Nephron (organoid): ENCODE data around the gene MGAT4A.

Experiments used
- H3K27ac Mint-ChIP-seq, 3 experiments: 2 replicates each; pipeline ENCODE4 v1.8.0; 2020; ENCODE audit warnings: mixed read lengths in 3 of 3, mild to moderate bottlenecking in 2 of 3, moderate library complexity in 1 of 3
- H3K27me3 Mint-ChIP-seq: 2 replicates; pipeline ENCODE4 v1.8.0; 2021; ENCODE audit warnings: low read depth, mild to moderate bottlenecking, moderate library complexity, mixed read lengths
- H3K36me3 Mint-ChIP-seq: 2 replicates; pipeline ENCODE4 v1.8.0; 2020; ENCODE audit warnings: low read depth, mixed read lengths
- H3K4me1 Mint-ChIP-seq: 2 replicates; pipeline ENCODE4 v1.8.0; 2020; ENCODE audit warnings: mixed read lengths
- H3K4me3 Mint-ChIP-seq, 3 experiments: 2 replicates each; pipeline ENCODE4 v1.8.0; 2020; ENCODE audit warnings: mild to moderate bottlenecking in 3 of 3, mixed read lengths in 3 of 3, moderate library complexity in 2 of 3
- H3K9me3 Mint-ChIP-seq: 2 replicates; pipeline ENCODE4 v1.8.0; 2020; ENCODE audit warnings: mixed read lengths
- TF ChIP-seq, protein P1 (sequence below), 3 experiments: fragments of 200-600 bp; sonication (generic); IDR thresholded peaks; one replicate each; pipeline ENCODE4 v1.5.0; 2021; ENCODE audit warnings: antibody characterized with exemption in 3 of 3; ENCODE audit not compliant: unreplicated experiment in 3 of 3

The MGAT4A gene

GRCh38 chr2:98771721-98772524 lies 41.0 kb upstream of the MGAT4A start:
- Mint-ChIP-seq H3K27ac (peak overlapping the region in 1 of 3 experiments; percentile 16), H3K9me3 (peaks cover 2% of the 10 kb centered on the region), H3K36me3 (no peaks in the 10 kb centered on the region), H3K4me3 (no peak overlapping the region), H3K27me3 (no peaks in the 10 kb centered on the region), H3K4me1 (peaks cover 36% of the 10 kb centered on the region)
- TF ChIP-seq, protein P1, sequence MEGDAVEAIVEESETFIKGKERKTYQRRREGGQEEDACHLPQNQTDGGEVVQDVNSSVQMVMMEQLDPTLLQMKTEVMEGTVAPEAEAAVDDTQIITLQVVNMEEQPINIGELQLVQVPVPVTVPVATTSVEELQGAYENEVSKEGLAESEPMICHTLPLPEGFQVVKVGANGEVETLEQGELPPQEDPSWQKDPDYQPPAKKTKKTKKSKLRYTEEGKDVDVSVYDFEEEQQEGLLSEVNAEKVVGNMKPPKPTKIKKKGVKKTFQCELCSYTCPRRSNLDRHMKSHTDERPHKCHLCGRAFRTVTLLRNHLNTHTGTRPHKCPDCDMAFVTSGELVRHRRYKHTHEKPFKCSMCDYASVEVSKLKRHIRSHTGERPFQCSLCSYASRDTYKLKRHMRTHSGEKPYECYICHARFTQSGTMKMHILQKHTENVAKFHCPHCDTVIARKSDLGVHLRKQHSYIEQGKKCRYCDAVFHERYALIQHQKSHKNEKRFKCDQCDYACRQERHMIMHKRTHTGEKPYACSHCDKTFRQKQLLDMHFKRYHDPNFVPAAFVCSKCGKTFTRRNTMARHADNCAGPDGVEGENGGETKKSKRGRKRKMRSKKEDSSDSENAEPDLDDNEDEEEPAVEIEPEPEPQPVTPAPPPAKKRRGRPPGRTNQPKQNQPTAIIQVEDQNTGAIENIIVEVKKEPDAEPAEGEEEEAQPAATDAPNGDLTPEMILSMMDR (IDR thresholded peaks at IDR 0.05; ENCODE audit: unreplicated experiment in 3 of 3): no peak

DNA sequence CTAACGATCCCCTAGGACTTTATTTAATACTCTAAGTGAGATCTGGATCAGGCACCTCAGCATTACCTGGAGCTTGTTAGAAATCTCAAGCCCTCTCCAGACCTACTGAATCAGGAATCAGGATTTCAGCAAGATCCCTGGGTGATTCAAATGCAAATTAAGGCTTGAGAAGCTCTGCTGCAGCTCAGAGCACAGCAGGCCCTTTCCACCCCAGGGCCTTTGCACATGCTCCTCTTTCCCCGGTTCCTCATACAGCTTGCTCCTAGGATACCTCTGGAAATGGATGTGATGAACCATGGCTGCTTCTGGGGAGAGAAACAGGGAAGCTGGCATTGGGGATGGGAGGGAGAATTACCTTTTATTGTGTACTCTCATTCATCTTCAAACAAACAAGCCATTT lies 40.3 kb upstream of the MGAT4A start:
- Mint-ChIP-seq H3K4me3 (no peak overlapping the region), H3K27ac (no peak overlapping the region), H3K27me3 (no peaks in the 10 kb centered on the region), H3K9me3 (peaks cover 2% of the 10 kb centered on the region), H3K36me3 (no peaks in the 10 kb centered on the region), H3K4me1 (peaks cover 36% of the 10 kb centered on the region)
- TF ChIP-seq, protein P1 (IDR thresholded peaks at IDR 0.05; ENCODE audit: unreplicated experiment in 3 of 3): no peak

DNA sequence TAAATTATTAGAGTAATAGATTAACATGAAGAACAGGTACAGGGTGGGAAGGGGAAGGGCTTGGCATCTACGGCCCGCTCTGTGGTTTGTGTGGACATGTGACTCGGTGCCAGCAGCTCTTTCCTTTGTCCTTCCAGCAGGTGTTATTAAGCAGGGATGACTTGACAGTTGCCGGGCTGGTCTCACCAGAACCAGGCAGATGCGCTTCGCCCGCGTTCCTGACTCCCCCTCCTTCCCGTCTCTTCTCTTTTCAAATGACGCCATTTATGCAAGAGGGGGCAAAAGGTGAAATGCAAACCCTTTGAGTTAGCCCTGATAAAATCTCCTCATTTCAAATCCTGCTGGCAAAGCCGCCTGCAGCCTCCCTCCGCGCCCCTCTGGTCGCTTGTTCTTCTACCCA lies 38.9 kb upstream of the MGAT4A start:
- peaks cover 30% of the 10 kb centered on the region for H3K4me1 Mint-ChIP-seq

GRCh38 chr2:98769114-98769476 lies 38.2 kb upstream of the MGAT4A start:
- Mint-ChIP-seq H3K4me3 (no peak overlapping the region), H3K9me3 (peaks cover 2% of the 10 kb centered on the region), H3K27me3 (no peaks in the 10 kb centered on the region), H3K4me1 (peaks cover 30% of the 10 kb centered on the region), H3K36me3 (no peaks in the 10 kb centered on the region), H3K27ac (no peak overlapping the region)
- TF ChIP-seq, protein P1 (IDR thresholded peaks at IDR 0.05; ENCODE audit: unreplicated experiment in 3 of 3): no peak

More for the DNA sequence above, 38.9 kb upstream of the MGAT4A start:
- no peak overlapping the region for H3K4me3 Mint-ChIP-seq
- H3K9me3 Mint-ChIP-seq: peaks cover 2% of the 10 kb centered on the region
- no peaks in the 10 kb centered on the region for H3K27me3 Mint-ChIP-seq
- H3K36me3 Mint-ChIP-seq: no peaks in the 10 kb centered on the region
- no peak overlapping the region for H3K27ac Mint-ChIP-seq
- TF ChIP-seq, protein P1 (IDR thresholded peaks at IDR 0.05; ENCODE audit: unreplicated experiment in 3 of 3): no peak

DNA sequence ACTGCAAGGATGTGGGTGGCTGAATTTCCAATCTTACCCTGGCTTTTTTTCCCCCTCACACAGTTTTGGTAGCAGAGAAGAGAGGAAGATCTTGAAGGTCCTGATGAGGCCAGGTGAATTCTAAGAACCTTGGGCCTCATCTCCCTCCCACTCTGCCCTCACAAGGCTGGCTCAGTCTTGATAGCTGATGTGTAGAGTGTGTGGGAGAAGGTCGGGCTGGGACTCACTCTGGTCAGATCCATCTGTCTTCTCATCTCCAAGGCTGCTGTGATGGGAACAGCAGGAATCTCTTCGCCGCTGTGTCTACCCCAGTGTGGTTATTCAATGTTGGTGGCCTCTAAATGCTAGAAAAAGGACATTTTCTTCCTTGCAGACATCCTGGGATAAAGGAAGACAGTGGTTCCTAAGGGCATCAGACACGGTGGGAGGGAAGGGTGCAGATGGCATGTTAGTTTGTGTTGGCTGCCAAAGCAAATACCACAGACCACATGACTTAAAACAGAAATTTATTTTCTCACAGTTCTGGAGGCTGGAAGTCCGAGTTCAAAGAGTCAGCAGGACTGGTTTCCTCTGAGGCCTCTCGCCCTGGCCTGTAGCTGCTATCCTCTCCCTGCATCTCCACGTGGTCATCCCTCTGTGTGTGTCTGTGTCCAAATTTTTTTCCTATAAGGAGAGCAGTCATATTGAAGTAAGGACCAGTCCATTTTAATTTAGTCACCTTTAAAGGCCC lies 37.6 kb upstream of the MGAT4A start:
- H3K27ac Mint-ChIP-seq: no peak overlapping the region
- TF ChIP-seq, protein P1 (IDR thresholded peaks at IDR 0.05; ENCODE audit: unreplicated experiment in 3 of 3): no peak
- peaks cover 2% of the 10 kb centered on the region for H3K9me3 Mint-ChIP-seq
- H3K36me3 Mint-ChIP-seq: no peaks in the 10 kb centered on the region
- H3K4me1 Mint-ChIP-seq: peaks cover 30% of the 10 kb centered on the region
- H3K4me3 Mint-ChIP-seq: no peak overlapping the region
- no peaks in the 10 kb centered on the region for H3K27me3 Mint-ChIP-seq
